Vagina (tissue), 2 donors: Measurements from ENCODE around the gene SDHC. TPM values are rescaled to one million over a fixed set of nuclear protein-coding genes. Genes with fewer than 3 reads are reported as not detected.
"Not testable (repeated sequence)": the region's sequence is repeated elsewhere in the genome, so short reads cannot be mapped to it uniquely, and the experiment has no call there.

ENCODE experiments used
- DNase-seq, 2 donors: peaks; one replicate each; pipeline ENCODE4 v3.0.0-alpha.2; 2017; ENCODE audit errors: extremely low spot score in 2 of 2
- H3K27ac ChIP-seq: fragments of 200-600 bp; sonication (generic); one replicate; pipeline ENCODE4 v1.5.1; 2019
- H3K27me3 ChIP-seq: fragments of 200-600 bp; sonication (generic); one replicate; pipeline ENCODE4 v1.5.1; 2019
- H3K36me3 ChIP-seq, 2 donors: fragments of 200-600 bp; sonication (generic); one replicate each; pipeline ENCODE4 v1.5.1; 2017 to 2019
- H3K4me1 ChIP-seq: fragments of 200-600 bp; sonication (generic); one replicate; pipeline ENCODE4 v1.5.1; 2019
- H3K4me3 ChIP-seq, 2 donors: fragments of 200-600 bp; sonication (generic); 1 replicate in 1 of 2; 2 replicates in 1 of 2; pipeline ENCODE4 v1.5.1; 2016 to 2019
- H3K9me3 ChIP-seq: fragments of 200-600 bp; sonication (generic); one replicate; pipeline ENCODE4 v1.5.1; 2019
- POLR2A ChIP-seq, 2 donors: fragments of 450-650 bp; IDR thresholded peaks; one replicate each; pipeline ENCODE4 v1.6.1; 2017; ENCODE audit warnings: antibody characterized with exemption in 2 of 2, mild to moderate bottlenecking in 2 of 2, moderate library complexity in 2 of 2
- POLR2AphosphoS5 ChIP-seq, 2 donors: sonication (generic); formaldehyde crosslinking; IDR thresholded peaks; one replicate each; pipeline ENCODE4 v1.9.0; 2017; ENCODE audit warnings: antibody characterized with exemption in 2 of 2, mild to moderate bottlenecking in 2 of 2, low read depth in 1 of 2; ENCODE audit not compliant: insufficient read depth in 1 of 2
- intact Hi-C: fragments of 100-400 bp; cut with DNase I; formaldehyde crosslinking; loops from one replicate; pipeline ENCODE4 v1.15.1; 2023
- total RNA-seq: library from RNA; depleted of rRNA; stranded (reverse); fragments of >200 nt; gene quantifications from one replicate; pipeline ENCODE4 v1.2.3, GENCODE V29; 2016
- TF ChIP-seq, protein P1 (sequence below), 3 experiments: fragments of 450-650 bp in 2 of 3; fragments of 200-600 bp in 1 of 3; sonication (generic) in 1 of 3; IDR thresholded peaks; one replicate each; pipeline ENCODE4 v1.5.1; 2017 to 2019; ENCODE audit warnings: antibody characterized with exemption in 3 of 3, mild to moderate bottlenecking in 2 of 3, moderate library complexity in 2 of 3

SDHC gene
- total RNA-seq, 1 donor from 2014 or later = 44.9 TPM

DNA sequence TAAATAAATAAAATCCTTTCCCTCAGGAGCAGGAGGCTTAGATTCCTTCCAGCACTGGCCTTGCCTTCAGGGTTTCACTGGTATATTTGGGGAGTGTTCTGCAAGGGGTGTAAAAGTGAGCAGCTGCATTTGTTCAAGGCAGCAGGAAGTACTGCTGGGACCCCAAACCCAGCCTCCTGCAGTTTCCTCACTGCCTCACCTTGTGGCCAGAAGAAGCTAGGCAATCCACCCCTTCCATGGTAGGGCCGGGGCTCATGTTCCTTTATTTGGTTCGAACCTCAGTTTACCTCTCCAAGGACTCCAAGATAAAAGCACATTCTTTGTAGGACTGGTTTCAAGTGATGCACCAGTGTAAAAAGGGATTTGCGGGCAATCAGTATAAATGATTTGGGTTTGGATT, 74.5 kb downstream of the SDHC start:
- H3K4me3 ChIP-seq = no peak overlapping the region
- no peak for TF ChIP-seq POLR2AphosphoS5 (IDR thresholded peaks at IDR 0.05; ENCODE audit: insufficient read depth in 1 of 2, low read depth in 1 of 2)
- TF ChIP-seq POLR2A (IDR thresholded peaks at IDR 0.05) = no peak
- TF ChIP-seq, protein P1, sequence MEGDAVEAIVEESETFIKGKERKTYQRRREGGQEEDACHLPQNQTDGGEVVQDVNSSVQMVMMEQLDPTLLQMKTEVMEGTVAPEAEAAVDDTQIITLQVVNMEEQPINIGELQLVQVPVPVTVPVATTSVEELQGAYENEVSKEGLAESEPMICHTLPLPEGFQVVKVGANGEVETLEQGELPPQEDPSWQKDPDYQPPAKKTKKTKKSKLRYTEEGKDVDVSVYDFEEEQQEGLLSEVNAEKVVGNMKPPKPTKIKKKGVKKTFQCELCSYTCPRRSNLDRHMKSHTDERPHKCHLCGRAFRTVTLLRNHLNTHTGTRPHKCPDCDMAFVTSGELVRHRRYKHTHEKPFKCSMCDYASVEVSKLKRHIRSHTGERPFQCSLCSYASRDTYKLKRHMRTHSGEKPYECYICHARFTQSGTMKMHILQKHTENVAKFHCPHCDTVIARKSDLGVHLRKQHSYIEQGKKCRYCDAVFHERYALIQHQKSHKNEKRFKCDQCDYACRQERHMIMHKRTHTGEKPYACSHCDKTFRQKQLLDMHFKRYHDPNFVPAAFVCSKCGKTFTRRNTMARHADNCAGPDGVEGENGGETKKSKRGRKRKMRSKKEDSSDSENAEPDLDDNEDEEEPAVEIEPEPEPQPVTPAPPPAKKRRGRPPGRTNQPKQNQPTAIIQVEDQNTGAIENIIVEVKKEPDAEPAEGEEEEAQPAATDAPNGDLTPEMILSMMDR (IDR thresholded peaks at IDR 0.05) = no peak
- intact Hi-C loops = loop anchor here (10.0 kb wide), 2 partner anchors 74 to 194 kb away; partner anchors contain the start of genes ADAMTS4 and SDHC
- H3K9me3 ChIP-seq = no peaks in the 10 kb centered on the region
- no peaks in the 10 kb centered on the region for H3K27me3 ChIP-seq
- H3K27ac ChIP-seq = peak overlapping the region; percentile 86
- H3K4me1 ChIP-seq = peaks cover 16% of the 10 kb centered on the region
- DNase-seq = no peak
- H3K36me3 ChIP-seq = no peaks in the 10 kb centered on the region

DNA sequence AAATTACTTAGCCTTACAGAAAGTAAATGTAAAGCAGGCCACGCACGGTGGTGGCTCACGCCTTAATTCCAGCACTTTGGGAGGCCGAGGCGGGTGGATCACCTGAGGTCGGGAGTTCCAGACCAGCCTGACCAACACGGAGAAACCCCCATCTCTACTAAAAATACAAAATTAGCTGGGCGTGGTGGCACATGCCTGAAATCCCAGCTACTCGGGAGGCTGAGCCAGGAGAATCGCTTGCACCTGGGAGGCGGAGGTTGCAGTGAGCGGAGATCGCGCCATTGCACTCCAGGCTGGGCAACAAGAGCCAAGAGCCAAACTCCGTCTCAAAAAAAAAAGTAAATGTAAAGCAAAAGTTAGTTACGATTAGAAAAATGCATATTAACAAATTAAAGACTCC, 75.0 kb downstream of the SDHC start:
- not testable (repeated sequence) for DNase-seq, H3K9me3 ChIP-seq, H3K27me3 ChIP-seq, H3K36me3 ChIP-seq
- Histone ChIP-seq H3K27ac (peak overlapping the region; percentile 86), H3K4me3 (peak overlapping the region; percentile 69 to 73), H3K4me1 (peaks cover 16% of the 10 kb centered on the region)
- intact Hi-C loops = loop anchor here (10.0 kb wide), 2 partner anchors 74 to 194 kb away; partner anchors contain the start of genes ADAMTS4 and SDHC

DNA sequence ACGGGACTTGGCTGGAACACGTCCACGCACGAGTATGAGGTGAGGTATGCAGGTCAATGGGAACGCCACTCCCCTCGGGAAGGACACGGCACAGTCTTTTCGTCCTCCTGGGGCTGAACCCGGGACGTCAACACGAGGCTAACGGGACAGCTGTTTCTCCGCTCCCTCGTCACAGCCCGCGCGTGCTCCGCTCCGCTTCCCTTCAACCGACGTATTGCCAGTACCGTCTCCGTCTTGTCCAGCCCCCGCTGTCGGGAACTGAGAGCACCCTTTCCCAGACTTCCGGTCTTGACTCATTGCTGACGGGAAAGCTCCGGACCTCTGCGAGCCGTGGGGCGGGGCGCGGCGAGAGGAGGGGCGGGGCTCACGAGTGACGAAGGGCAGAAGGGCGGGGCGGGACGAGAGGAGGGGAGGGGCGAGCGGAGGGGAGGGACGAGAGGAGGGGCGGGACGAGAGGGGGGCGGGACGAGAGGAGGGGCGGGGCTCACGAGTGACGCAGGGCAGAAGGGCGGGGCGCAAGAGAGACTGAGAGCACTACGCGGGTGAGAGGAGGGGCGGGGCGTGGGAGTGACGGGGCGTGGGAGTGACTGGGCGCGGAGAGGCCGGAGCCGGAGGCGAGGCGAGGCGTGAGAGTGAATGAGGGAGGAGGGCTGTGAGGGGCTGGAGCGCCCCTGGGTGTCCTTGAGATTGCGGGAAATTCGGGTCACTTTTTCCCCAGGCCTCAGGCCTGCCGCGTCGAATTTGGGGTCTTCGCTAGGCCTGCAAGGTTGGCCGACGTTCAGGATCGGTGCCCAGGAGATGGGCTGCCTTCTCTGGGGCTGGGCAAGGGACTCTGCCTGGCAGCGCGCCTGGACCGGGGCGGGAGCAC, 75.7 kb downstream of the SDHC start:
- H3K27me3 ChIP-seq = no peaks in the 10 kb centered on the region
- peak overlapping the region; percentile 94 for H3K27ac ChIP-seq
- H3K9me3 ChIP-seq = no peaks in the 10 kb centered on the region
- TF ChIP-seq POLR2A (IDR thresholded peaks at IDR 0.05) = peak; percentile 15 to 95
- TF ChIP-seq, protein P1 (IDR thresholded peaks at IDR 0.05) = no peak
- TF ChIP-seq POLR2AphosphoS5 (IDR thresholded peaks at IDR 0.05; ENCODE audit: insufficient read depth in 1 of 2, low read depth in 1 of 2) = peak; percentile 91 to 99
- peak; percentile 98 to 99 for DNase-seq
- H3K36me3 ChIP-seq = no peaks in the 10 kb centered on the region
- H3K4me3 ChIP-seq = peak overlapping the region; percentile 70 to 73
- intact Hi-C loops = loop anchor here (10.0 kb wide), 2 partner anchors 75 to 195 kb away; partner anchors contain the start of genes ADAMTS4 and SDHC
- H3K4me1 ChIP-seq = peaks cover 16% of the 10 kb centered on the region

DNA sequence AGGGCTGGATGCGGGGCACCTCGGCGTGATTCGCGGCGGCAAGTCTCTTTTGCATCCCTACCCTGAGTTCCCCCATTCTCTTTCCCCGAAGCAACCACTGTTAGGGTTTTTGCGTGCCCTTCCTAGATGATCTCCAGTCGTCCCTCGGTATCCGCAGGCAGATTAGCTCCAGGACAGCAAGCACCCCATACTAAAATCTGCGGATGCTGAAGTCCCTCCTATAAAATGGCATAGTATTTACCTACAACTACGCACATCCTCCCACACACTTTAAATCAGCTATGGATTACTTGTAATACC, 76.3 kb downstream of the SDHC start:
- intact Hi-C loops = no loop called here
- H3K9me3 ChIP-seq = no peaks in the 10 kb centered on the region
- peaks cover 16% of the 10 kb centered on the region for H3K4me1 ChIP-seq
- no peak for DNase-seq
- H3K4me3 ChIP-seq = peak overlapping the region; percentile 70 to 73
- peak overlapping the region; percentile 94 for H3K27ac ChIP-seq
- no peaks in the 10 kb centered on the region for H3K27me3 ChIP-seq
- no peaks in the 10 kb centered on the region for H3K36me3 ChIP-seq
- TF ChIP-seq POLR2AphosphoS5 (IDR thresholded peaks at IDR 0.05; ENCODE audit: insufficient read depth in 1 of 2, low read depth in 1 of 2) = no peak
- TF ChIP-seq, protein P1 (IDR thresholded peaks at IDR 0.05) = no peak
- TF ChIP-seq POLR2A (IDR thresholded peaks at IDR 0.05) = no peak

DNA sequence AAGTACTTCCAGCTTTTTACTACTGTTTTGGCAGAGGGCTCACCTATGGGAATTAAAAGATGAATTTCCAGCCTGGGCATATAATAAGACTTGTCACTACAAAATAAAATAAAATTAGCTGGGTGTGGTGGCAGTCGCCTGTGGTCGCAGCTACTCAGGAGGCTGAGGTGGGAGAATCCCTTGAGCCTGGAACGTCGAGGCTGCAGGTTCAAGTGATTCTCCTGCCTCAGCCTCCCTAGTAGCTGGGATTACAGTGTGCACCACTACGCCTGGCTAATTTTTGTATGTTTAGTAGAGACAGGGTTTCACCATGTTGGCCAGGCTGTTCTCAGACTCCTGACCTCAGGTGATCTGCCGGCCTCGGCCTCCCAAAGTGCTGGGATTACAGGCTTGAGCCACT, 77.0 kb downstream of the SDHC start:
- H3K4me3 ChIP-seq, H3K27ac ChIP-seq, DNase-seq, H3K36me3 ChIP-seq, H3K27me3 ChIP-seq, H3K9me3 ChIP-seq, intact Hi-C loops: not testable (repeated sequence)
- peaks cover 16% of the 10 kb centered on the region for H3K4me1 ChIP-seq

DNA sequence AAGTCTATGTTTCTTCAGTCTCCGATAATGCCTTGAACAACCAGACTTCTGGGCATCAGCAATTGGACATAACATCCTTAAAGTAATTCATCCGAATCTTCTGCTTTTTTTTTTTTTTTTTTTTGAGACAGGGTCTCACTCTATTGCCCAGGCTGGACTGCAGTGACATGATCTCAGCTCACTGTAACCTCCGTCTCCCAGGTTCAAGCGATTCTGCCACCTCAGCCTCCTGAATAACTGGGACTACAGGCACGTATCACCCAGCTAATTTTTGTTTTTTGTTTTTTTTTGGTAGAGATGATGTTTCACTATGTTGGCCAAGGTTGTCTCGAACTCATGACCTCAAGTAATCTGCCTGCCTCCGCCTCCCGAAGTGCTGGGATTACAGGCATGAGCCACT, 77.4 kb downstream of the SDHC start:
- no peak for TF ChIP-seq POLR2A (IDR thresholded peaks at IDR 0.05)
- TF ChIP-seq POLR2AphosphoS5 (IDR thresholded peaks at IDR 0.05; ENCODE audit: insufficient read depth in 1 of 2, low read depth in 1 of 2) = no peak
- TF ChIP-seq, protein P1 (IDR thresholded peaks at IDR 0.05) = no peak
- no peak for DNase-seq
- intact Hi-C loops = no loop called here
- H3K27me3 ChIP-seq = no peaks in the 10 kb centered on the region
- no peaks in the 10 kb centered on the region for H3K36me3 ChIP-seq
- H3K27ac ChIP-seq = no peak overlapping the region
- H3K4me1 ChIP-seq = peaks cover 16% of the 10 kb centered on the region
- no peak overlapping the region for H3K4me3 ChIP-seq
- no peaks in the 10 kb centered on the region for H3K9me3 ChIP-seq
